Mammary epithelial cell (primary cell): Measurements from ENCODE around the gene BRS3.
A peak's percentile ranks its signal among the peaks of the same experiment; 100 is the strongest.

ENCODE experiments used
- CTCF ChIP-seq, 2 donors: IDR thresholded peaks in 1 of 2; conservative IDR thresholded peaks in 1 of 2; 2 replicates each; pipeline ENCODE4 v1.5.1; 2011 to 2012; ENCODE audit warnings: inconsistent platforms in 2 of 2, low read length in 2 of 2, mild to moderate bottlenecking in 2 of 2, control low read depth in 1 of 2, low read depth in 1 of 2; ENCODE audit not compliant: insufficient read depth in 1 of 2; ENCODE audit errors: extremely low read depth in 1 of 2
- EZH2 ChIP-seq: IDR thresholded peaks from 2 replicates; pipeline ENCODE4 v1.6.1; 2012; ENCODE audit warnings: low read length, inconsistent platforms, borderline replicate concordance

- TF ChIP-seq EZH2 (no peak), CTCF (conservative IDR thresholded peaks at IDR 0.05 in 1 of 2, IDR thresholded peaks at IDR 0.05 in 1 of 2; ENCODE audit: extremely low read depth in 1 of 2, insufficient read depth in 1 of 2, low read depth in 1 of 2, low read length in 2 of 2) (peak; percentile 19 to 40)
Measured at GRCh38 chrX:136488706-136489105, 959 bp downstream of the BRS3 start.
